CMK (cell line): ENCODE data around the gene CCDC141.
A peak's percentile ranks its signal among the peaks of the same experiment; 100 is the strongest.

Source experiments
- DNase-seq: peaks from one replicate; pipeline ENCODE4 v3.0.0-alpha.2; 2010; ENCODE audit warnings: low read depth

Gene CCDC141

DNA sequence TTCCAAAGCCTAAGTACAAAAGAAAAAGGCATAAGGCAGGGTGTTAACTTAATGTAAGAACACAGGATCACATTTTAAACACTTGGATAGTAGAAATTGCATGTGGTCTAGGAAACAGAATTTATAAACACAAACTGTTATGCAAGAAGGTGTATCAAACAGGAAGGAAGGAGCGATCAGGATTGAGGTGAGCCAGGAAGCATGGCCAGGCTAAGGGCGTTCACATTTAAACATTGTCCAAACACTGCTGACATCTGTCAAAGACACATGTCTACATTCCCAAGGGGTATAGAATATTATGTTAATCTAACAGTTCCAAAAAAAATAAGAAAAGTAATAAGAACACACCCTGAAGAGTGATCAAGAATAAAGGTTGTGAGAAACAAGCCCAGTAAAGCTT is 71.3 kb downstream of the CCDC141 start:
- DNase-seq = no peak

DNA sequence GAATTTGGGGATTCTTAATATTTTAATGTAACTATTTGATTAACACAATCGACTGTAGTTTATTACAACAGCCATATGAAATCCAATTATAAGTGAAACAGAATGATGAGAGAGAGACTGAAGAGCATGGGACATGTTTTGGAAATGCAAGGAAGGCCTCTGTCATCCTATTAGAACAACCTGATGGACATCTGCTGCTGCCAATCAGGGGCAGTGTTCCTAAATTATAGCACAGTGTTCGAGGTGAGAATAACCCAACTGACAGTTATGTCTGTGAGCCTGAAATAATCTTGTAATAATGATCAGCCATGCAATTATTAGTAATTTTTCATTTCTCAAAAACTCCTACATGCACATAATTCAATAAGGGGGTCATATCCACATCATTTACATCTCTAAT is 73.6 kb downstream of the CCDC141 start:
- DNase-seq = no peak

DNA sequence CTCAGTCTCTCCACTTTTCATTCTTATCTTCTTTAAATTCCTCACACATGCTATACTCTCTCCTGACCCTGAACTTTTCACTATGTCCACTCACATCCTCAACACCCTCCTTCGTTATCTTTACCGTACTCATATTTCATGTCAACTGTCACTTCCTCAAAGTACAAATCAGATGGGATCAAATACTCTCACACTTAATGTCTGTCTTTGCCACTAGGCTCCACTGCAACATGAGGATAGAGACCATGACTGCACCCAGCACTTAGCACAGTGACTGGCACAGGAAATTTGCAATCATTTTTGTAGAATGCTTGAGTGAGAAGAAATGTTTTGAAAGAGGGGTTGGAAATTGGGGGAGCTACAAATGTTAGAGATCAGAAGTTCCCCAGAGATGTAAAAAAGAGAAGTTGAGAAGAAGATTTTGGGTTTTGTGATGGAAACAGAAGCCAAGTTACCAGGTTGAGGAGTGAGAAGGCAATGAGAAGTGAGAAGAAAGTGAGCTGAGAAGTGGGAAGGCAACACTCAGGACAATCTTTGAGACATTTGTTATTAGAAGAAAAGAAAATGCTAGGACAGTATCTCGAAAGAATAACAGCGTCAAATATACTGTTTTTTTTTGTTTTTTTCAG is 87.0 kb downstream of the CCDC141 start:
- no peak for DNase-seq

DNA sequence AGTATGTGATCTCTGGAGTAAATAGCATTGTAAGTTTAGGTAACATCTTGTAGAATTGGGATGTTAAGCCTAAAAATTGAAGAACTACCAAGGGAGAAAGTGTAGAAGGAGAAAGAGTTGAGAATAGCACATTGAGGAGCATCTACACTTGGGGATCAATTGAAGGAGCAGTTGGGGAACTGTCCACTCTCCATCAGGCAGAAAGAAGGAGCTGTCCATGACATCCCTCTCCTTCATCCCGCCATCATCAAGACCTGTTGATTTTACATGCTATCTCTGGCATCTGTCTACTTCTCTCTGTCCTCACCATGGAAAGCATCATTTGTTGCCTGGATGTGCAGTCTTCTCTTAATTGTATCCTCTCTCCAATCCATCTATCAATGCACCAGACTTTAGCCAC is 87.8 kb downstream of the CCDC141 start:
- DNase-seq = no peak

DNA sequence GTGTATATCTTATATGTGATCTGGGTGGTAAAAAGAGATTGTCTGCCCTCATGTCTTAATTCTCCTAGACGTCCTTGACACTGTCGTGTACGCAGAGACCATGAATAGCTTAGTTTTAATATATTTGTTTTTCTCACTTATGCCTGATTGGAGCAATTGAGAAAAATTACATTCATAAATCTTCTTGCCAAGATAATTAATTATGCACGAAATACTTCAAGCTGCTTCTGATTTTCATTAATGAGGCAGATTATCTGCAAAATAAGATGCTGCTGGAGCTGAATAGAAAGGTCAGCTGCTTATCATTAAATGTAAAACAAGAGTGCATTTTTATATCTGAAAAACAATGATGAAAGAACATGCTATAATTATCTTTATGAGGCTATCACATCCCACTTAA is 95.9 kb downstream of the CCDC141 start:
- no peak for DNase-seq

DNA sequence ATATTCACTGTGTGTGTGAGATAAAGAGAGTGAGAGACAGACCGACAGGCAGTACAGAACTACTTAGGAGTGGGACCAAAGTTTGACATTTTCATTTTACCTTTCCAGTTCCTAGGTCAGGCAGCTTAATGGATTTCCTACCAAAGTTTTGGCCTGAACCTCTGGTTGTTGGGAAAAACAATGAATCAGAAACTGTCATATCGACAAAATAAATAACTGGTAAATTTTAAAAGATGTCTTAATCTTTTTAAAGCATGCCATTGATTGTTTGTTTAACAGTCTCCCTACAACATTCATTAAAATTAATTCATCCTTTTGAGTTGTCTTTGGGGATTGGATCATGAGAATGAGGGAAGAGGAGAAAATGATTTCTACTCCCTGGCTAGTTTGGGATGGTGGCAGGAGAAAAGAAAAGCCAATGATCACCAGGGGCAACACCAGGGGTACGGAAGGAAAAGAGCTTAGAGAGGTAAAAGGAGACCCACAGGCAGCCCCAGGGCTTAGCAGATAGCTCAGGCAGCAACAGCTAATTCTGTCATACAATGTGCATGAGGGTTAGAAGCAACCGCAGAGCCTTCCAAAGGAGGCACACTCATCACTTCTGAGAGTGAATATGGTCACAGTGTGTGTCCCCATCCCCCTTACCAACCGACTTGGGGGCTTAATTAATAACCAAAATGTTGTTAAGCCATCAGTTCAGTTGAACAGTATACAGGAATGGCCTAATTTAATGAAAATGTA is 98.5 kb downstream of the CCDC141 start:
- DNase-seq = no peak

DNA sequence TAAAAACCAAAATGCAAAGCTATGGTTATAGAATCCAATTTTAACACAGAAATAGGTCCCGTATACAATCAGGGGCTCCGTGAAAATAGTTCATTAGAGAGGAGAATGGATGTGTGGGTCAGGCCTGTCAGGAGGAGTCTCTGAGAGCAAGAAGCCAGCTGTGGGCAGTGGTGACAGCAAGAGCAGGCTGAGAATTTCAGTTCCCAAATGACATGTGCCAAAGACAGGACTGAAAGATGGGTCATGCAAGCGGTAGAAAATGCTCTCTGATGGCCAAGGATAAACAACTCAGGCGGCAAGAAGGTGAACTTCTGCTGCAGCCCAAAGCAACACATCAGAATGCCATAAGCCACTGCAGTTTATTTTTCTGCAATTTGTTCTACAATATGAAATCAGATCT is 100.4 kb downstream of the CCDC141 start:
- no peak for DNase-seq

DNA sequence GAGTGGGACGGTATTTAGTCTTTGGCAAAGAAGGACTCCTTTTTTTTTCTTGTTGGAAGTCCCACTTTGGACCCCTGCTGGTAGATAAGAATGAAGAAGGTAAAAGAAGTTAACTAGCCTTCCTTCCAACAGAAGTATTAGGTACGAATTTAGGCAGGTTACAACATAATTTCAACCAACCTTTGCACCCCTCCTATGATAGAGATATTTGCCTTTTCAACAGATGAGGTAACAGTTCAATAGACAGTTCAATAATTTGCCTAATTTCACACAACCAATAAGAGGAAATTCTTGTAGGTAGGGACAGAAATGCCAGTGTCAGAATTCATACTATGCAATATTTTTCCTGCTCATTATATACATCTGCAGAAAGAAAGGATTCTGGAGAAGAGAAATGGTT is 100.8 kb downstream of the CCDC141 start:
- DNase-seq = no peak

DNA sequence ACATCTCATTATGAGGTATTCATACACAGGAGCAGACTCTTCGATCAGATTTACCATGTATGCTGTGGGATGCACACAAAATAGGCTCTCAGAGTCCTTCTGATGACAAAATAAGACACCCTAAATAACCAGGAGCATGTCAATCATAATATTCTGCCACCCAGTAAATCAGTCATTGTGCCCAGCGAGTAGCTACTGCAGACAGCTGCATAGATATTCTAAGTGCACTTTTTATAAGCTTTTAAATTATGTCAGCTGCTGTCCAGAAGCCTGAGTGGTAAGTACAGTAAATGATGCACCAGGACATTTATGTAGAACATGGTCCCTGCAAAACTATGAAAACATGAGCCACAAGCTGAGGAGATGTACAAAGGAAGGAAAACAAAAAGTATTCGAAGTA is 102.9 kb downstream of the CCDC141 start:
- no peak for DNase-seq

DNA sequence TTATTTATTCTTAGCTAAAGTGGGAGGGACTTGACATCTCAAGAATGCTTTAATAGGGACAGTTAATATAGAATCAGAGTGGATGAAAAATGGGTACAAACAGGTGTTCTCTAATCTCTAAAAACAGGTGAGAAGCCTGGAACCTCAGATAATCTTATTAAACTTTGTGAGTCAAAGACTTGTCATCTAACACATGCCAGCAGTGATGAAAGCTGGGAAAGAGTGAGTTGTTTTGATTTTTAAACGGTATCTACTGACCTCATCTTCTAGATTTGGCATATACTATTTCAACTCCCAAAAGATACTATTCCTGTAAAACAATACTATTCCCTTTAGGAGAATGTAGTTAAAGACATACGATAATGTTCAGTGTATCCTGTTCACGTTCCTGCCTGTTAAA is 103.4 kb downstream of the CCDC141 start:
- DNase-seq = no peak

DNA sequence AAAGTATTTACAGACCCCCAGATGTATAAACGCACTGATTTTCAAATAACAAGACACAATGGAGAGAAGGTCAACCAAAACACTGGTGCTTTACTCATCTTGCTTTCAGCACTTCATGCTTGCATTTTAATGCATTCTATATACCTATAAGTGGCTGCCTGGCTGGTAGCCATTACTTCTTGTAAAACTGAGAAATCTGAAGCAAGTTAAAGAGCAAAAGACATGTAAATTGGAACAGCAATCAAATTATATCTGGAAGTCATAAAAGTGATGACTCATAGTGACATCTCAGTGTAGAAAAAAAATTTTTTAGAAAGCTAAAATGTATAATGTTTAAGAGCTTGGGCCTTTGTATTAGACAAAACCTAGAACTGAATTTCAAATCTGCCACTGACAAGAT is 106.2 kb downstream of the CCDC141 start:
- no peak for DNase-seq

DNA sequence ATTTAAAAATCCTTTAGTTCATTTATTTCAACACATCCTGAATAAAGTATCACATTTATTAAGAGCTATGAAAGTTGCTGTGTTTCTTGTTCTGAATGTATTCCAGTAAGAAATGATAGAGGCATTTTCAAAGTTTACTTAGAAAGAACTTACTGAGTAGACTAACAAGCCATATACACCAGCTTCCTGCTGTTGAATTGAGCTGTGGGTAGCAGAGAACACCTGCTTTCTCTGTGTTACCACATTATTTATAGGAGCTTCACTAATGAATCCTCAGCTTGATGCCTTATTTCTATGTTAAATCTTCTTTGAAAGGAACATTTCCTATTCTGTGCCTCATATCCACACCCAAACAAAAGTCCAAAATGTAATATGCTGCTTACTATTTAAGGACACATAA is 115.4 kb downstream of the CCDC141 start:
- DNase-seq = no peak

DNA sequence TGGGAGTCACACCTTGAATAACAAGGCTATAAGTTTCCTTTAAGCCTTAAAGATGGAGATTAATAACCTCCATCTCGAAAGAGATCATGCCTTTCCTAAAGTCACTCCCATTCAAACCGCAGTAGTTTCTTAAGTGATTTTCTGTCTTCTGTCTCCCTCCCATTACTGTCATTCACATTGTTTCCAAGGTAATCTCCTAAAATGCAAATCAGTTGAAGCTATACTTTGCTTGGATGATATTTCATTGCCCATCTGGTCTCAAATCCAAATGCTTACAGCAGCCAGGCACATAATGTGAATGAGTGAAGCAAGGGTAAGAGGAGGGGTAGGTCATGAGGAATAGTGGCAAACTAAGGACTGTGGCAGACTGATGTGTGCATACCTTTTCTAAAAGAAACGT is 116.4 kb downstream of the CCDC141 start:
- no peak for DNase-seq

DNA sequence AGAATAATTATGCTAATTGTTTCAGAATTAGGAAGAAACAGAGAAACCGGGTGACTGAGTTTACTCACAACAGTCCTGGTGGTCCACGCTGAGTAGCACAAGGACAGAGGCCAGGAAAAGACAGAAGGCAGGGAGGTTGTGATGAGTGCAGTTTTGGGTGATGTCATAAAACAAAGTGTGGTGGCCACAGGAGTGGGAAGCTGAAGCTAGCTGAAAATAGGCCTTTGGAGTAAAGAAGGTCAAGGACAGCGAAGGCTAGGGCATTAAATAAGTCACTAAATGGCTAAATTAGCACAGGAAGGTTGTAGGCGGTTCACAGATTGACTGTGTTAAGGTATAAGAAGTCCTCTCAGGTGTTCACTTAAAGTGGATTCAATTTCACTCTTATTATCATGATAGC is 121.9 kb downstream of the CCDC141 start:
- DNase-seq = no peak

DNA sequence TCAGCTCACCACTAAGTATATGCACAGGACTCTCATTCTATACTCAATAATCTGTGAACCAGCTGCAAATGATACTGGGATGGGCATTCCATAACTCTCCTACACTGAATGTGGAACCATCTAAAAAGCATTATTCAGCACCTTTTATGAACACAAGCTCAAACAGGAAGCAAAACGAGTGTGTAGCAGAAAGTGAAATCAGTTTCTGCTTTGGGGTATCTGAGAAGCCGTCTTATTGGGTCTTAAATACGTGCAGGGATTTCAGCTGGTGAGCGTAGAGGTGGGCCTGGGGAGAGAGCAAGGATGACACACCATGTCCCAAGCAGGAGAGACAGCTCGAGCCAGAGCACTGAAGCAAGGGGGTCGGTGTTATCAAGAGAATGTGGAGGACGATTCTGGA is 122.8 kb downstream of the CCDC141 start:
- no peak for DNase-seq

DNA sequence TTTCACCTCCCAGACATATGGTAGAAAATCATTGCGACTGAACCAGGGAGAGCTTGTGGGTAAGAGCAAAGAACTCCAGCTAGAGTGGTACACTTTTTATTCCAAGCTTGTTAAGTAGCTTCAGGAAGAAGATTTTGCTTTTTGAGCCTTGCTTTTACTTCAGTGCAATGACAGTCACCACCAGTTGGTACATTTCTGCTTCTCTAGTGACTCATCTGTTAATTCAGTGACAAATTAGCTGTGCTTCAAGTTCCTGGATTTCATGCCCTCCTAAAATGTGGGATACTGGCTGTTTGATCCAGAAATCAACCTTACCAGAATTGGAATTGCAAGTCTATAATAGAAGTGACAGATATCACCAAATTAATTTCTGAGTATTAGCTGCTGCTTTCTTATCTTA is 125.1 kb downstream of the CCDC141 start:
- DNase-seq = no peak

DNA sequence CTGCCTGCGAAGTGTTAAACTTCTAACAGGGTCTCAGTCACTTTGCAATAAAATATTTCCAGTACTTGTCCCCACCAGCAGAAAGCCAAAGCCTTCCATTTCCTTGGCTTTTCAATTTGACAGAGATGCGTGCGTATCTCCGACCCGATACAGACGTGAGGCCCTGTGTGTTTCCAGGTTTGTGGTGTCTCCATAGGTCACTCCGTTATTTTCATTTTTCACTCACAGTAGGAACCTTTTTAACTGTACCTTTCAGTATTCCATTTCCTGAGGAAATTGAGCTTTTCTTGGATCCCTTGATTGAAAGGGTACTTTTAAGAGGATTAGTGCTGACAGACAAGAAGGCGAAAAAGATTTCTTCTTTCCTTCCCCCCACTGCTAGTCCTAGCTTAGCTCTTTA is 126.4 kb downstream of the CCDC141 start:
- DNase-seq = no peak

DNA sequence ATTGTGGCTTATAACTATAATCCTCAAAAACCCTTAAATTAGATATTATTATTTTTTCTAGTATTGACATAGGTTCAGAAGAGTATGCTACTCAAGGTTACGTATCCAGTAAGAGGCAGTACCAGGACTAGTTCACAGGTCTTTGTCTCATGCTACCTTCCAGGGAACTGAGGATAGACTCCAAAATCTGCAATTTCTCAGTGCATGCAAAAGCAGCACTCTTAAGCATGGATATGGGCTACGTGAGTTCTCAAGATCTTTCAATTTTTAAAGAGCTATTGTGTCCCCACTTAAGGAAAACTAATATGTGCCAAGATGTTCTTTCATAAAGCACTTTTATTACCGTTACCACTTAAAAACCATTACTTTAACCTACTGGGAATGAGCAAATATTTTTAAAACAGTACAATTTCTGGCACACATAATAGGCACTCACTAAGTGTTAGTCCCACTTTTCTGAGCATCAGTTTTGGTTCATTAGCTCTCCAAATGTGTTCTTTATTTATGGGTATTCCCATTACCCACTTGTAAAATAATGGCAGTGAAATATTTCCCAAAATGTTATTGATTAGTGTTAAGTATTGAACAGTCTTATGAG is 128.9 kb downstream of the CCDC141 start:
- no peak for DNase-seq

DNA sequence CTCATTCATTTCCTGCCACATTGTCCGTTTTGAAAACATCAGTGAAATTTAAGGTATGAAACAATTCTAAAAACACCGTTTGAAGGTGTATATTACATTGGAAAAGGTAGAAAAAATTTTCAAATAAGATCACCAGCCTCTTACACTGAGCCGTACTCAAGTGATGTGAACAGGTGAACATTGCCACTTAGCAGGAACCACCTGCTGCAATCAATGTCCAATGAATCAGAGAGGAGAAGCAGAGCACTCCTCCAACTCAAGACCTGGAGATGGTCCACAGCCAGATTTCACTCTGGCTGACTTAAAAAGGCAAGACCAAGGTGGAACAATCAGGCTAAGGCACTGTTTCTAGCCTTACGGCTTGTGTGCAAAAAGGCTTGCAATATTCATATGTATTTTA is 132.4 kb downstream of the CCDC141 start:
- DNase-seq = no peak

DNA sequence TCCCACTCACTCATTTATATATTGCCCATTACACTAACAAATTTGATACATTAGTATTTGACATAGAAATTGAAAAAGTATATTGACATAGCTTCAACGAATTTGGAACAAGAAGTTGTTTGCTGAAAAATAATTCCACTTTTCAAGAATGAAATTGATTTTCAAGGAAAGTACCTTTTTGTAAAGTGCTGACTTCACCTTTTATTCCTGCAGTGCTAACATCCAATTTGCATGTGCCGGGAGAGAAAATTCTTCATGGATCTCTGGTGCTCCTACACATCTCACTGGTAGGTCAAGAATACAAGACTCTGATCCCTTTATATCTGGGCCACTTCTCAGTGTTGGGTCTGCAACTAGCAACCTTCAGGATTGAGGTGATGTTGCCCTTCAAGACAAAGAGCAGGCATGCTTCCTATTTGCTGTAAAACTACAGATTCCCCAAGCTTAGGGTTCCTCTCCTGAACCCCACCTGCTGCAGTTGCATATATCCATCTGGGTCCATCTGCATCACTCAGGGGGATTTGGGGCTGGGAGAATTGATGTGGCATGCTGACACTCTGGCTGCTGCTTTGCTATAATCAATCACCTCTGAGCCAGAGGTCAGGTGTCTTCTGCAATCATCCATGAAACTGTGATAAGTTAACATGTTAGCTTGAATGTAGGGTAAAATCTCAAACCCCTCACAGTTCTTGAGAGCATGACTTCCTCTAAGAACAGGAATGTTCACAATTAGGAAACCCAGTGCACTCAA is 134.3 kb downstream of the CCDC141 start:
- DNase-seq = no peak

DNA sequence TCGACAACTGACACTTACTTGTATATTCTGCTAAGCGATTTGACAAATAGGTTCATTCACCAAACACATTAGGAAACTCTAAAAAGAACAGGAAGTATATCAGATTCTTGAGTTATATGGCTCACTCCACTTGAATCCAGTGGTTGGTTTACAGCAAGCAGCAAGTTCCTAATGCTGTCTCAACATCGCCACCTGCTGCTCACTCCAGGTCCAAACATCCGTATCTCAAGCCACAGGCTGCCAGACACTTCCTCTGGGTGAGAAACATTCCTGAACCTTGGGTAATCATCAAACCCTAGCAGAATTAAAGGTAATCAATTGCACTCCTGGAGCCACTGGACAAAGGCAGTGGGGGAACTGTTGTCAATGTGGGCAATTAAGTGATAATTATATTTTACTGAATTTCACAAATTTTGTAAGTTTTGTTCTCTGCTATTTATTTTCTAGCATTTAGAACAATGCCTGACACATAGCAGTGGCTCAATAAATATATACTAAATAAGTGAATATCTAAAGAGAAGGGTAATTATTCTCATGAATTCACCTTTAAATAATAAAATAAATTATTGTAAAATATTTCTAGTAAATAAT is 135.6 kb downstream of the CCDC141 start:
- DNase-seq = peak; percentile 35

DNA sequence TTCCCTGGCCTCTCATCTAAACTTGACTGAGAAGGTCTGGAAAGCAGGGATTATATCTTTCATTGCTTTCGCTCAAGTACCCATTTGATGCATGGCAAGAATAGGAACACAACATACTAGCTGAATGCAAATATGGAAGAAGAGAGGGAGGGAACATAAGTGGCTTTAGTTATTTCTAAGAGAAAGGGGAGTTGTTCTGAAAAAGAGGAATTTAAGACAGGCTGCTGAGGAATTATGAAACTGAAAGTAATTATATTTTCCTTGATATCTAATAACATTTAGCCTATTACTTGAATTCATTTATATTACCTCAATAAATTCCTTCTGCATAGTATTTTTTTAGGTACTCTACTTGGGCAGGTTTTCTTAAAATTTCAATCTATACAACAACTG is 136.9 kb downstream of the CCDC141 start:
- no peak for DNase-seq
